Measurements from ENCODE around the gene IGSF21.

GRCh38 chr1:18091660-18092446 lies 15.7 kb upstream of the IGSF21 start:
- TF ChIP-seq CTCF (IDR thresholded peaks at IDR 0.05), result no peak
- TF ChIP-seq POLR2A (IDR thresholded peaks at IDR 0.05), result no peak
